Measurements from ENCODE around the gene TMEM178B.

DNA sequence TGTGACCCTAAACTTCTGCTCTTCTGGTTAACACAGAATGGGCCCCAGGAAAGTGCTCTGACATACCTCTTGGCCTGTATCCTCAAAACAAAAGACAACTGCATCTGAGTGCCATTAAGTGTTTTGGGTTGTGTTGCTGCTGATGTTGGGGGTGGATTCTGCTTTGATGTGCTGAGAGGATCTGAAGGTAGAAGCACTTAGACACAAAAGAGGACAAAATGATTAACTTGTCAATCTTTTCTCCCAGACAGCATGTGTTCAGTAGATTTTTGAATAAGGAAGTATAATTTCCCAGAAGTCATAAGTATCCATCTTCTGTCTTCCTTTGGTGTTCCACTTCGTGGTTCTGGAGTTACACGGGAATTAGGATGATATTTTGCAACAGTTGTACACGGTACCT lies 16.1 kb upstream of the TMEM178B start:
- TF ChIP-seq EP300 (IDR thresholded peaks at IDR 0.05) (no peak), POLR2A (IDR thresholded peaks at IDR 0.05) (no peak)
- TF ChIP-seq, protein P1, sequence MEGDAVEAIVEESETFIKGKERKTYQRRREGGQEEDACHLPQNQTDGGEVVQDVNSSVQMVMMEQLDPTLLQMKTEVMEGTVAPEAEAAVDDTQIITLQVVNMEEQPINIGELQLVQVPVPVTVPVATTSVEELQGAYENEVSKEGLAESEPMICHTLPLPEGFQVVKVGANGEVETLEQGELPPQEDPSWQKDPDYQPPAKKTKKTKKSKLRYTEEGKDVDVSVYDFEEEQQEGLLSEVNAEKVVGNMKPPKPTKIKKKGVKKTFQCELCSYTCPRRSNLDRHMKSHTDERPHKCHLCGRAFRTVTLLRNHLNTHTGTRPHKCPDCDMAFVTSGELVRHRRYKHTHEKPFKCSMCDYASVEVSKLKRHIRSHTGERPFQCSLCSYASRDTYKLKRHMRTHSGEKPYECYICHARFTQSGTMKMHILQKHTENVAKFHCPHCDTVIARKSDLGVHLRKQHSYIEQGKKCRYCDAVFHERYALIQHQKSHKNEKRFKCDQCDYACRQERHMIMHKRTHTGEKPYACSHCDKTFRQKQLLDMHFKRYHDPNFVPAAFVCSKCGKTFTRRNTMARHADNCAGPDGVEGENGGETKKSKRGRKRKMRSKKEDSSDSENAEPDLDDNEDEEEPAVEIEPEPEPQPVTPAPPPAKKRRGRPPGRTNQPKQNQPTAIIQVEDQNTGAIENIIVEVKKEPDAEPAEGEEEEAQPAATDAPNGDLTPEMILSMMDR (IDR thresholded peaks at IDR 0.05) = no peak

Data from ovary (tissue), 3 donors.